GM12892 (cell line): ENCODE data around the gene CRY1.

Source experiments
- POLR2A ChIP-seq: IDR thresholded peaks from 2 replicates; pipeline ENCODE4 v1.6.1; 2011; ENCODE audit warnings: low read depth, low read length, control low read depth
- POLR2AphosphoS5 ChIP-seq: IDR thresholded peaks from 2 replicates; pipeline ENCODE4 v1.6.1; 2011; ENCODE audit warnings: low read depth, low read length, control low read depth

DNA sequence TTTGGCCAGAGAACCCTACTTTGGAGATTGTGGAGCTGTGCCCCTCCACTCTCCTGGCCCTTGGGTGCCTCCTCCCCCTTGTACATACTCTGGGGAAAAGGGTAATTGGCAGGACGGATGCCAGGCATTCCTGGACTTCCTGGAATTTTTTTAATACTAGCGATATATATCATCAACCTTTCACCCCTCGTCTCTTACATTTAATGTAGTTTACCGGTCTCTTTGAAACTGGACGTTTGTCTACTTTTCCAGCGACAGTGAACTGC, 767 bp upstream of the CRY1 start:
- TF ChIP-seq POLR2A (no peak), POLR2AphosphoS5 (no peak)
